ENCODE data around the gene RTL1.

Gene RTL1

DNA sequence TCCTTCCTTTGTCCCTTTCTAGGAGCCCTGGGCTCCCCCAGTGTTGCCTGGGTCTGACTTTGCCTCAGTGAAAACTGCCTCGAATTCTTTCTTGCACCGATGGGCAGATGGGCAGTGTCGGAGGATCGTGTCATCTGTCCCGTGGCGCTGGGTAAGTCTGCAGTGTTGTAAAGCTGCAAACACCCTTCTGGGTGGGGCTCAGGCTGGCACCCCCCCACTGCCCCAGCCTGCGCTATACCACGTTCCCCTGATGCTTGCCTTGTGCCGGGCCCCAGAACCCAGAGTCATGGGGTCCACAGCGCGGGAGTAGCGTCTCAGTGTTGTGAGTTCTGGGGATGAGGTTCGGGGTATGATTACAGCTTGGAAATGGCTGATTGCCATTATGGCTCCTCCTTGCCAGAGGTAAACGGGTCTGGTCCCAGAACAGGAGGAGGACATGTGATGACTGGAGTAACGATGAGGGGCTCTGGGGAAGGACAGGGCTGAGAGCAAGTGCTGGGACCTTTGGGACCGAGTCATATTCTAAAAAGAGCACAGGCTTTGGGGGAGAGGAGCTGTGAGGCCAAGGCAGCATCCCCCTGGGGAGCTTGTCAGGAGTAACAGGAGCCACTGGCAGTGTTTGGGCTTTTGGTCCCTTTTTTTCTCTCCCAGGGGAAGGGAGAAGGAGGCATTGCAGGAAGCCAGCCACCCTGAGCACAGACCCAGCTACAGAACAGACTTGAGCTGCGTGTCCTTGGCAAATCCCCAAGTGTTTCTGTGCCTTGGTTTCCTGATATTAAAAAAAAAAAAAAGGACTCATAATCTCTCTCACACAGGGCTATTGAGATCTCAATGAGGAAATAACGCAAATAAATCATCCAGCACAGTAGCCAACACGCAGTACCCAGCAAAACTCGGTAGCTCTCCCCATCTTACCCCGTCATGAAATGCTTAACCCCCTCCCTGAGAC lies 4.3 kb downstream of the RTL1 start:
- in situ Hi-C loops (cut with MboI; ENCODE audit: low sequenced_read_pairs), result no loop called here

DNA sequence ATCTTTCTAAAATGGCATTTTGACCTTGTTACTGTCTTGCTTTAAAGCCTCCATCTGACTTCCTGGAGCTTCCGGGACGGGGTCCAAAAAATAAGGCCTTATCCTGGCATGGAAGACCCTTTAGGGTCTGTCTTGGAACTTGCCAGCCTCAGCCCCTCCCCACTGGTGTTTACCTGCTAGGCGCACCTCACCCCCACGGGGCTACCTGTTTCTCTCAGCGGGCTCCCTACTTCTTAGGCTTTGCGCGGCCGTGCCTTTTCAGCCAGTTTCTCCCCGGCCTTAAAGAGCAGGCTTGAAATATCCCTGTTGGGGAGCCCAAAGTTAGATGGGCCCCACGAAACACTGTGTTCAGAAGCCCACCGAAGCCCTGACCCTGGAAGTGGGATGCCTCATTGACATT lies 5.1 kb downstream of the RTL1 start:
- in situ Hi-C loops (cut with MboI; ENCODE audit: low sequenced_read_pairs), result no loop called here

DNA sequence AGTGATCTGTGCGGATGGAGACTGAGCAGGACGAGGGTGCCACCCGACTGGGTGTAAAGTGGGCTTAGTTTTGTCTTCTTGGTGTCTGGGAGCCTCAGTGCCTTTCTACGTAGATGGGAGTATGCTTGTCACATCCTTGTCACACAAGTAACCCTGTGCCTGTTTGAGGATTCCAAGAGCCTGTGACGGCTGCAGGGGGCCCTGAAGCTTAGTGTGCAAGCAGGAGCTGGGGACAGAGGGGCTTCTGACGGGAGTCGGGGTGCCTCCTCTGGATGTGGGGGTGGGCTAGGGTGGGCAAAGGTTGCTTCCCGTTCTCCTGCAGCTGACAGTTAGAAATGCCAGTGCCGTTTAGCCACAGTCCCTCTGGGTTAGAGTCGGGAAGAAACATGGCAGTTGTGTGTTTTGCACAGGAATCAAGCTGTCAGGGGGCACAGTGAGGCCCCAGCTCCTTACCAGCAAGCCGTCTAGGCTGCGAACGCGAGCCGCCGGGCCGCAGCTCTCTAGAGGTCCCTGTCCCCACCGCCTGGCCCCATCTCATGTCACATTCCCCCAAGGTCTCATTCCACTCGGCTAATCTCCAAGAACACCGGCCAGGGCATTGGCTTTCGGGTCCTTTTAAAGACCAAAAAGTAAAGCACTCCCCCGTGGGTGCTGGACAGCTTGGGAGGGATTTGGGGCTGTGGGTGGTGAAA lies 7.0 kb downstream of the RTL1 start:
- in situ Hi-C loops (cut with MboI; ENCODE audit: low sequenced_read_pairs), result no loop called here

DNA sequence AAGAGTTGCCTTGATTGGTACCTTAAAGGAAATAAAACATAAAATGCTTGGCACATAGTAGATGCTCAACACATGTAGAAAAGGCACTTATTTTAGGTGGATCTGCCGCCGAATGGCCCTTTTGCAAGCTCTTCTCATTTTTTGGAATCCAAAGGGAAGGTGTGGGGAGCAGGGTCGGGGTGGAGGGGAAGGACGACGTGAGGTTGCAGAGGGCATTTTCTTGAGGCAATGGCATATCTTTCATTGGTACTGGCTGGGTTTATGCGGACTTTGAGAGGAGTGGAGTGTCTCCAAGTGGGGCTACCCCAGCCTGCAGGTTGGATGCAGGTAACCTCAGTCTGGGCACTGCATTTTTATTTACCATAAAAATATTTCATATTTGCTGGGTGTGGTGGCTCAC lies 8.1 kb downstream of the RTL1 start:
- in situ Hi-C loops (cut with MboI; ENCODE audit: low sequenced_read_pairs), result no loop called here

DNA sequence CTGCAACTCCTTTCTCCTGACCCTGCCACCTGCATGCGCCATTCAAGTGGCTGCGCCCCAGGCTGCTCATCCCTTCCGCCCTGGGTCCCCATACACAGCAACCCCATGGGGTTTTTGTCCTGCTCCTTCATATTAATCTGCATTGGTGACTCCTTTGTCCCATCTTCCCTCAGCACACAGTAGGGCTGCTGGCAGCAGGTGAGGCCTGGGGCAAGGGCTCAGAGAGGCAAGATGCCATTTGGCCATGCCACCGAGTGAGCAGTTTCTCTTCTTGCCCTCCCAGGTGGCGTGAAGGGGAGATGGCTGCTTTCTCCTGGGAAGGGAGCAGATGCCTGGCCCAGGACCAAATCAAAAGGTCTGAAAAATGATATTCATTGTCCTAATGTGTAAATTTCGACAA lies 9.1 kb downstream of the RTL1 start:
- in situ Hi-C loops (cut with MboI; ENCODE audit: low sequenced_read_pairs), result no loop called here

DNA sequence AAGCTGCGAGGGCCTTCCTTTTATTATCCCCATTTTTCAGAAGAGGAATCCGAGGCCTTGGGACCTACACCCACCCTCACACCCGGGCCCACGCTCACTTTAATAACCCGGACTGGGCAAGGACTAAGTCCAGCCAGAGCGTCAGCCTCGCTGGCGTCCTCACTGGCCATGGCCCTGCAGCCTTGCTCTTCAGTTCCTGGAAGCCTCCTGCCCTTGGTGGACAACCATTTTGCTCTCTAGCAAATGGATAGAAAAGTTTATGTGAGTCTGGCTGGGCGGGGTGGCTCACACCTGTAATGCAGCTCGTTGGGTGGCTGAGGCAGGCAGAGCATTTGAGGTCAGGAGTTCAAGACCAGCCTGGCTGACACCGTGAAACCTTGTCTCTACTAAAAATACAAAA lies 9.8 kb downstream of the RTL1 start:
- in situ Hi-C loops (cut with MboI; ENCODE audit: low sequenced_read_pairs), result no loop called here

DNA sequence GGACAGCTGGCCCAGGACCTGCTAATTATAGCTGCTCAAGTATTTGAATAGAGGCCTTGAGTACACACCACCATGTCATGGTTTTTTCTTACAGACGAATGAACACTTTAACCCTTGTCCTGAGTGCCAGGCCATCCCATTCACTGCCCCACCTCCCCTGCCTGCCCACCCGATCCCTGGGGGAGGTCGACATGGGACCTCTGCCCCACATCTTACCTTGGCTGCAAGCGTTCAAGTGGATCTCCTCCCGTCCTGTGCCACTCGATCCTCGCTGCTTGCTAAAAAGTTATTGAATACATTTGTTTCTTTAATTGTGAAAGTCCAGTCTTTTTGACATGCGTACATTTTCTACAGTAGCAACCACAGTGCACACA lies 10.3 kb downstream of the RTL1 start:
- in situ Hi-C loops (cut with MboI; ENCODE audit: low sequenced_read_pairs), result no loop called here

DNA sequence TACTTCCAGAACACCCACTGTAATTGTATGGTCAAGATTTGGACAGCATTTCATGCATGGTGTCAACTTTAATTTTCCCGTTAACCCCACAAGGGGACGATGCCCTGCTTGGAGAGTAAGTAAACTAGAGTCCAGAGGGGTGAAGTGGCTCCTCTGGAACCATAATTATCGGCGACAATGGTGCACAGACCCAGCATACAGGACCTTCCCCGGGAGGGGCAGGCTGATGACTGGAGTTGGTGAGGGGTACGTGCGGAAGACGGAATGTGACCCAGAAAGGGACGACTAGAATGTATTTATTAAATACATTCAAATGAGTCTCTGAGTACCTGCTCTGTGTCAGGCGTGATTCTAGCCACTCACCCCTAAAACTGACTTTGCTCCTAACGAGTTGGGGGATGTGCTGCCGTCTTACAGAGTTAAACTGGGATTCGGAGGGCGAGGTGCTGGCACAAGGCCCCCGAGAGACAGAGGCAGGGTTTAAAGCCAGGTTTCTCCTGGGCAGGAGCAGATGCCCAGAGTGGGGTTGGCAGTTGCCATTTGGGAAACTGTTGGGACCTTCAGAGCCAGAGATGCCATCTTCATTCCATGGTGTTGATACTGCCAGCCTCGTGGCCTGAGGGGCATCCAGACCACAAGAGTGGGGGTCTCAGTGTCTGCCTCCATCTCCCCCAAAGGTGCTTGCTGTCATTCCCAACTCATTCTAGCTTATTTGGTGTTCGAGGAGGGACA lies 10.9 kb downstream of the RTL1 start:
- in situ Hi-C loops (cut with MboI; ENCODE audit: low sequenced_read_pairs), result no loop called here

DNA sequence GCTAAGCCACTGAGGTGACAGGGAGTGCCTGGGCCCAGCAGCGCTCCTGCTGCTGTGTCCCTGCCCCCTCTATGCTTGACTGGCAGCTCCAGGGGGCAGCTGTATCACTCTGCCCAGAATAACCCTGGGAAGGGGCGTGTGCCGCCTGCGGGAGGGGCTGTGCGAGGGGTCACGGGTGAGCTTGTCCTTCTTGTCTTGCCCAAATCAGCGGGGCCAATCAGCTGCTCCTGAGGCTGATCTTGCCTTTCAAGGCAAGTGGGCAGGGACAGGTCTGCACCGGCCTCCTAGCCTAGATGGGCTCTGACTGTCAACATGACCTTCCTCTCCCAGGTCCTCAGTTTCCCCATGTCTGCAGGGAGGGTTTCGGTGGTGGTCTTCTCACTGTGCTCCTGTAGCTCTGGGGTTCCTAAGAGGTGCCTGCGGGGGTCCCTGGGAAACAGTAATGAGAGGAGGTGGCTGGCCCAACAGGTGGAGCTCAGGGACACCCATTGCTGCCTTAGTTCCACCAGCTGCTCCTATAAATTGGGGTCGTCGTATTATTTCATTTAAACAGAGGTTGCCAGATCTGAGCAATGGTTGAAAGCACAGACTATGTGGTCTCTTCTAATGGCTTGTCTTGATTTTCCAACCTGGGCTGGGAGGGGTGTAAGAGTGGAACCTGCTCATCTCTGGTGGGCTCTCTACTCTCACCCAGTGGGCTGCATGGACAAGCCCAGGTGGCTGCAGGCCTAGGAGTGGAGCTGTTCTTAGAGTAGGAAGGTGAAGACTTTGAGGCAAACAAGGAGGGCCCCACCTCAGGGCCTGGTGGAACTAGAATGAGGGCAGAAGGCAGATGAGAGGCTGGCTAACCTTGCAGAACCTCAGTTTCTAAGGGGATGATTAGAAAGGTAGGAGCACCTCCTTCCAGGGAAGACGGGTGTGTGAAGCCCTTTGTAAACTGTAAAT lies 11.7 kb downstream of the RTL1 start:
- in situ Hi-C loops (cut with MboI; ENCODE audit: low sequenced_read_pairs), result no loop called here

DNA sequence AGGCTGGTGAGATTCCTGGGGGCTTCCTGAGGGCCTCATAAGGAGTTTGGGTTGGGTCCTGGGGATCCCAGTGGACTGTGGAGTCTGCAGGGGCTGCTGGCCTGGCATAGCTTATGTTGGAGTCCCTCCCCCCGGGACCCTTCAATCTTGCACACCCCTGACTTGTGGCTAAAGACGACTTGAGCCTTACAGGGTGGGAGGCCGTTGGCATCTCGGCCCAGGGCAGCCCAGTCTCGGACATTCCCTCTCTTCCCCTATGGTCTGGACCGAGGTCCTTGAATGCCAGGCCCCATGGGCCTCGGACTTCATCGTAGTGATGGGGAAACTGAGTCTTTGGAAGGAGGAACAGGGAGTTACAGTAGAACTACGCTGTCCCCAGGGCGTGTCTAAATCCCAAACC lies 12.5 kb downstream of the RTL1 start:
- in situ Hi-C loops (cut with MboI; ENCODE audit: low sequenced_read_pairs), result no loop called here

DNA sequence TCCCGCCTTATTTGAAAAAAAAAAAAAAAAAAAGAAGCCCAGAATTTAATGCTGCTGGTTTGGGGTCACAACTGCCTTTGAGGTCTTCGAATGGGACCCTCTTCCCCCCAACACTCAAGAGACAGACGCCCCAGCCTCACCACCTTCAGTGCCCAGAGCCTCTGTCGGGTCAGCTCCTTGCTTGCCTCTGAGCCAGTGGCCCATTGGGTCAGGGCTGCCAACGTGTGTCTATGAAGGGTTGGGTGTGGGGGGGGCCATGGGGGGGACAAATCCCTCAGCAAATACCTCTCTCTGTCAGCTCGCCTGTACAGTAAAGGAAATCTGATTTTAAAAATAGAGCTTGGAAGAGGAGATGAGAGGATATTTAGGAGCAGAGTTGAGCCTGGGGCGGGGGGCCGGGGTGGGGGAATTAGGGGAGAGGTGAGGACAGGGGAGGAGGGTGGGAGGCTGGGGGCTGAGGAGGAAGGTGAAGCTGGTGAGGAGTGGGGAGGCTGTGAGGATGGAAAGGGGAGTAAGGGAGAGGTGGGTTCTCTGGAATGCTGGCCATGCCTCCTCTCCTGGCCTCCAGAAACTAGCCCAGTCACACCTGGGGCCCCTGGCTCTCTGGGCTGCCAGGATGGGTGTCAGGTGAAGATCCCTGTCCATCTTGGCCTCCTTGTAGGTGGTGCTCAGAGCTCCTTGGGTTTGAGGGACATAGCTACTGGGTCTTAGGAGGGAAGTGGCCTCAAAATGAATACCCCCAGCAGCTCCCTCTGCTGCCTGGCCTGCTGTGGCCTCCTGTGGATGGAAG lies 13.3 kb downstream of the RTL1 start:
- in situ Hi-C loops (cut with MboI; ENCODE audit: low sequenced_read_pairs), result no loop called here

DNA sequence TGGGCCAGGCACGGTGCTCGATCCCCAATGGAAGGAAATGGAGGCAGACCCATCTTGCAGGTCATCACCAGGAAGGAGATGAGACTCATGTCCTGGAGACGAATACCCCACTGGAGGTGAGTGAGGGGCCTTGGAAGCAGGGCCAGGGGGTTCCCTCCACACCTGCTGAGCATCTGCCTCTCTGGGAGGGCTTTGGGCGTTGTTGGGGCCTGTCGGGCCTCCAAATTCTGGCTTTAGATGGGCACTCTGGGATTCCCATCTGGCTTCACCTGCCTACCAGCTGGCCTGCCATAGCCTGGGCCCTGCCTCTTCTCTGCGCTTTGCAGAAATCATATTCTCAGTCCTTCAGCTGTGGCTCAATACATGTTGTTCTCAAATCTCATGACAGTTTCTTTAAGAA lies 13.9 kb downstream of the RTL1 start:
- in situ Hi-C loops (cut with MboI; ENCODE audit: low sequenced_read_pairs), result no loop called here

DNA sequence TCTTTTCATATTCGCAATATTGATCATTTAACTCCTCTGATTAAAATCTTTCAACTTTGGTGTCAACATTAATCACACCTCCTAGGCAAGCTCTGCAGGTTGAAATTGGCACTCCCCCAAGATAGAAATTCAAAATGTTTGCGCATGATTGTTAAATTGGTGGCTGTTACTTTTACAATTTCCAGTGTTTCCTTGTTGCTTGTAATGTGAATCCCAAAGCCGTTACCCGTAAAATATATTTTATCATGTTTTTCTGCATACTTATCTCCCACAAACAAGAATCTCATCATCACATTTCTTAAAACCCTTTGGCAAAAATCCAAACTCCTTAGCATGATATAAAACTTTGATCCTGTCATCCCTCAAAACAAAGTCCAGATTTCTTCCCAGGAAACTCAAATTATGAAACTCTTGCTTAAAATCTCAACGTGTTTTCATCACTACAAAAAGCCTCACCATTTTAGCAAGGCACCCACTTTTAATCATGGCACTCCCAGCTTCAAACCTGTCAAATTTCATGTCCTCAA lies 14.7 kb downstream of the RTL1 start:
- in situ Hi-C loops (cut with MboI; ENCODE audit: low sequenced_read_pairs), result no loop called here

DNA sequence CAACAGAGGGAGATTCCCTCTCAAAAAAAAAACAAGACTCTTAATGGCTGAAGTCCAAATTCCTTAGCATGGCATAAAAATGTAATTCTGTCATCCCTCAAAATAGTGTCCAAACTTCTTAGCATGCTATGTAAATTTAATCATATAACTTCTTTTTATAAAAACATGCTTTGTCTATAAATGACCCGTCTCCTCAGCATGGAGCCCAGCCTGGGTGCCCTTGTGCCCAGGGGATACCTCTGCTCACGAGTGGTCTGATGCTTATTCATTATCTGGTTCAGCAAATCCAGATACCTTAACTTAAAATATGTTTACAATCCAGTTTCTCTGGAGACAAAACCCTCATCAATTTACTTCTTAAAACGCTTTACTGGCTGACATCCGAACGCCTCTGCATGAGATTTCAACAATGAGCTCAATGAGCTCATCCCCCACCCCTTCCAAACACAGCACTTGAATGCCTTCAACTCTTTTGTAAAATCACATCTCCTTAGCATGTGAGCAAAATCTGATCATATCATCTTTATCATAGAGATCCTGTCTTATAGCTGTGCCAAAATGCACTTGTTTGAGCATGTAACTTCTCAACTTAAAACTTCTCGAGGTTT lies 15.7 kb downstream of the RTL1 start:
- in situ Hi-C loops (cut with MboI; ENCODE audit: low sequenced_read_pairs), result no loop called here

DNA sequence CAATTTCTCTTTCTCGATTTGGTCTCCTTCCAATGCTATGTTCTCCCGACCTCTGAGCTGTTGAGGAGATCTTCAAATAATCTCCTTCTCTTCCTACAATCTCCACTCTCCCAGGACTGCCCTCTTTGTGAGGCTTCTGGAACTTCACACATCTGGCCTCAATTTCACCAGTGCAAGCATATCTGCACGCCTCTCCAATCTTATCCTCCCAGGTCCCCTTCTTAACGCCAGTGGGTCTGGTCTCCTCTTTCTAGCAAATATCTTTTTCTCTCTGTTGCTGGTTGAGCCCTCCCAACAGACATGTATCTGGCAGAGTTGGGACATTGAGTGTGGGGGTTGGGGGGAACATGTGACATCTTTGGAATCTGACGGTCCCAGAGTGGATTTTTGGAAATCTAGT lies 17.9 kb downstream of the RTL1 start:
- in situ Hi-C loops (cut with MboI; ENCODE audit: low sequenced_read_pairs), result no loop called here

DNA sequence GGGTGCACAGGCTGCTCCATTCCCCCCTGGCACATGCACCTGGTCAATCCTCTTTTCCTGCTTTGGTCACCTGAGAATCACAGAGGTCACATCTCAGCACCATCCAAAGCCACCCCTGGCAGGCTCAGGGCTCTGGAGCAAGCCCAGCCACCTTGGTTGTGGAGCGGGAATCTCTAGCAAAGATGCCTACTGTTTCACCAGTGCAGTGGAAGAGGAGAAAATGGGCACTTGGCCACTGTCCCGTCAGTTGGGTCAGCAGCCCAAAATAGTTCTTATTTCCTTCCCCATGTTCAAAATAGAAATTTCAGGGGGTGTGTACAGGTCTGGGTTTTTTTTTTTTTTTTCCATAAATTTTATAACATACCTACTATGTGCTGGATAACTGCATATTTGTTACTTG lies 18.3 kb downstream of the RTL1 start:
- in situ Hi-C loops (cut with MboI; ENCODE audit: low sequenced_read_pairs), result no loop called here

DNA sequence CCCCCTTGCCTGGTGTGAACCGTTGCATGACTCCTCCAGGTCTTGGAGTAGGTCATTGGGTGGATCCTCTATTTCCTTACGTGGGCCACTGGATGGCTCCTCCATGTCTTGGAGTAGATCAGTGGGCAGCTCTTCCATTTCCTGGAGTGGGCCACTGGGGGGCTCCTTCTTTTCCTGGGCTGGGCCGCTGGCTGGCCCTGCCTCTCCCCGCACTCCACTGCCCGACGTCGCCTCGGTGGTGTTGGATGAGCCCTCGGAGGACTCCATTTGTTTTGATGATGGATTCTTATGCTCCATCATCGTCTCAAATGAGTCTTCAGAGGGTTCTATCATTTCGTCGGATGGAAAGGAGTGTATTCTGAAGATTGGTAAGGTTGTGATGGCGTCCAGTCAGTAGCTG lies 19.1 kb downstream of the RTL1 start:
- in situ Hi-C loops (cut with MboI; ENCODE audit: low sequenced_read_pairs), result no loop called here

DNA sequence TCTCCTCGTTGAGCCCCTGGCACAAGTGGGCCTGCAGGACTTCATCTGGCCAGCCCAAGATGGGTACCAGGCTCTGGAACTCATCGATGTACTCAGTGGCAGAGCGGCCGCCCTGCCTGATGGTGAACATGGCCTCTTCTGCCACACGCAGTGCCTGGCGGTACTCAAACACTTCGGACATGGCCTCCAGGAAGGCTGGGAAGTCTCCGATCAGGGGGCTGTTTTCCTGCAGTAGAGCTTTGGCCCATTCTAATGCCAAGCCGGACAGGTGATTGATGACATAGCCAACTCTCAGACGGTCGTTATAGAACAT lies 19.8 kb downstream of the RTL1 start:
- in situ Hi-C loops (cut with MboI; ENCODE audit: low sequenced_read_pairs), result no loop called here

DNA sequence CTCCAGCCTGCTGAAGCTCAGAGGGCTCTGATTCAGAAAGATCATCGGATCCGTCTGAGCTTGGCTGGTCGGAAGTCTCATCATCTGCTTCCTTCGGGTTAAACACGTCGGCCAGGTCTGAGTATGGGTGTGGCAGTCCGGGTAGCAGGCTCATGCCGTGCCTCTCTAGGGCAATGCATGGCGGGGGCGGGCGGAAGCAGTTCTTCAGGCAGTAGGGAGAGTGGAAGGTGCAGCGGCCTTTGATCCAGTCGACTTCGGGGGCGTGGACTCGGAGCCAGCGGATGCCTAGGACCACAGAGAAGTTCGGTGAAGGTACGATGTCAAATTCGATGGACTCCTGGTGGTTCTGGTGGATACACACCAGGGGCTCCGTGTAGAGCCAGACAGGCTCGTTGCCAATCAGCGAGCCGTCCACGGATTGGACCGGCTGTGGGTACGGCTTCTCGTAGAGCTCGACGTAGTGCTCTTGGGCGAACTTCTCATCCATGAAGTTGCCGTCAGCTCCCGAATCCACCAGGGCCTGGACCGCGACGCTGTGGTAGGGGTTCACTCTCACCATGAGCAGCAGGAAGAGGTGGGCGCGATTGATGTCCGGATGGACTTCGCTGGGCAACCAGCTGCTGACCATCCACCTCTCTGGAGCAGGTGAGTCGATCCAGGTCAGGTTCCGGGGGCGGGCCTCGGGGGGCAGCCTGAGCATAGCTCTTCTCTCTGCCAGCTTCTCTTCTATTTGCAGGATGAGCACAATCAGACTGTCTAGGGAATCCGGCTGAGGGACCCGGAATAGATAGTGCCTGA lies 20.3 kb downstream of the RTL1 start:
- in situ Hi-C loops (cut with MboI; ENCODE audit: low sequenced_read_pairs), result no loop called here
